Neural cell (in vitro differentiated cells): ENCODE measurements around the gene ZMYND19. TPM values are rescaled to one million over a fixed set of nuclear protein-coding genes. Genes with fewer than 3 reads are reported as not detected.

Experiments used
- H2AFZ ChIP-seq: fragments of 200-600, 300-800 bp; sonication (generic), shearing (Covaris generic); 2 replicates; pipeline ENCODE4 v1.6.0; 2014; ENCODE audit warnings: low read depth, mild to moderate bottlenecking, antibody characterized with exemption, low read length, moderate library complexity
- H3F3A ChIP-seq: fragments of 200-600 bp; shearing (Covaris generic); 2 replicates; pipeline ENCODE4 v1.6.1; 2016; ENCODE audit warnings: mild to moderate bottlenecking, moderate library complexity, mixed read lengths, antibody characterized with exemption, low read length; ENCODE audit not compliant: insufficient read depth, poor library complexity, severe bottlenecking
- H3K27ac ChIP-seq: fragments of 200-600, 300-800 bp; sonication (generic), shearing (Covaris generic); 2 replicates; pipeline ENCODE4 v1.5.1; 2014; ENCODE audit warnings: mild to moderate bottlenecking, low read length, moderate library complexity
- H3K27me3 ChIP-seq: fragments of 300-800, 200-600 bp; sonication (generic), shearing (Covaris generic); 2 replicates; pipeline ENCODE4 v1.6.0; 2014; ENCODE audit warnings: mild to moderate bottlenecking, low read depth, low read length, moderate library complexity; ENCODE audit not compliant: insufficient read depth
- H3K36me3 ChIP-seq: fragments of 300-800, 200-600 bp; sonication (generic), shearing (Covaris generic); 2 replicates; pipeline ENCODE4 v1.5.1; 2014; ENCODE audit warnings: mild to moderate bottlenecking, antibody characterized with exemption, low read length, moderate library complexity; ENCODE audit not compliant: insufficient read depth
- H3K4me2 ChIP-seq: fragments of 300-800, 200-600 bp; sonication (generic), shearing (Covaris generic); 2 replicates; pipeline ENCODE4 v1.6.0; 2014; ENCODE audit warnings: mild to moderate bottlenecking, low read length
- H3K4me3 ChIP-seq: fragments of 300-800, 200-600 bp; sonication (generic), shearing (Covaris generic); 2 replicates; pipeline ENCODE4 v1.5.1; 2014; ENCODE audit warnings: mild to moderate bottlenecking, low read length, moderate library complexity
- H3K79me2 ChIP-seq: fragments of 200-600 bp; shearing (Covaris generic); replicated peaks from 2 replicates; pipeline ENCODE4 v1.6.0; 2014; ENCODE audit warnings: mild to moderate bottlenecking, low read length, moderate library complexity; ENCODE audit not compliant: insufficient read depth
- H3K9ac ChIP-seq: fragments of 300-800, 200-600 bp; sonication (generic), shearing (Covaris generic); 2 replicates; pipeline ENCODE4 v1.6.1; 2016; ENCODE audit warnings: mild to moderate bottlenecking, low read length, mixed read lengths
- H3K9me2 ChIP-seq: fragments of 200-600 bp; shearing (Covaris generic); 2 replicates; pipeline ENCODE4 v1.6.1; 2016; ENCODE audit warnings: mild to moderate bottlenecking, low read length, mixed read lengths; ENCODE audit not compliant: insufficient read depth
- H3K9me3 ChIP-seq: fragments of 200-600, 300-800 bp; sonication (generic), shearing (Covaris generic); 2 replicates; pipeline ENCODE4 v1.6.1; 2016; ENCODE audit warnings: mild to moderate bottlenecking, mixed run types, low read length, moderate library complexity, mixed read lengths
- H4K20me1 ChIP-seq: fragments of 200-600 bp; shearing (Covaris generic); 2 replicates; pipeline ENCODE4 v1.6.1; 2016; ENCODE audit warnings: mild to moderate bottlenecking, mixed run types; ENCODE audit not compliant: insufficient read depth
- EP300 ChIP-seq: fragments of 450-650 bp; conservative IDR thresholded peaks from 2 replicates; pipeline ENCODE4 v1.6.1; 2014; ENCODE audit warnings: antibody characterized with exemption, mild to moderate bottlenecking, moderate library complexity; ENCODE audit not compliant: poor library complexity, severe bottlenecking
- EZH2 ChIP-seq: fragments of 200-600, 300-800 bp; shearing (Covaris generic), sonication (generic); IDR thresholded peaks from 2 replicates; pipeline ENCODE4 v1.6.1; 2014; ENCODE audit warnings: antibody characterized with exemption, low read length, borderline replicate concordance, mild to moderate bottlenecking; ENCODE audit not compliant: insufficient read depth, poor library complexity, severe bottlenecking
- MXI1 ChIP-seq: fragments of 450-650 bp; conservative IDR thresholded peaks from 2 replicates; pipeline ENCODE4 v1.6.1; 2014; ENCODE audit warnings: antibody characterized with exemption, mild to moderate bottlenecking; ENCODE audit not compliant: poor library complexity, severe bottlenecking
- POLR2AphosphoS5 ChIP-seq: IDR thresholded peaks from 2 replicates; pipeline ENCODE4 v1.6.1; 2012
- RAD21 ChIP-seq: fragments of 450-650 bp; conservative IDR thresholded peaks from 2 replicates; pipeline ENCODE4 v1.6.1; 2014; ENCODE audit warnings: antibody characterized with exemption, mild to moderate bottlenecking, moderate library complexity
- SMC3 ChIP-seq: fragments of 450-650 bp; conservative IDR thresholded peaks from 2 replicates; pipeline ENCODE4 v1.6.1; 2014; ENCODE audit warnings: antibody characterized with exemption, mild to moderate bottlenecking, moderate library complexity; ENCODE audit not compliant: poor library complexity
- TAF1 ChIP-seq: IDR thresholded peaks from 2 replicates; pipeline ENCODE4 v1.6.1; 2012; ENCODE audit warnings: low read depth
- polyA plus RNA-seq: library from polyadenylated mRNA; depleted of rRNA; stranded (reverse); fragments of >200 nt; gene quantifications from 2 replicates; pipeline ENCODE4 v1.2.3, GENCODE V29; 2014
- TF ChIP-seq, protein P1 (sequence below): IDR thresholded peaks from 2 replicates; pipeline ENCODE4 v1.6.1; 2012; ENCODE audit warnings: borderline replicate concordance
- TF ChIP-seq, protein P2 (sequence below): fragments of 450-650 bp; IDR thresholded peaks from 2 replicates; pipeline ENCODE4 v1.5.1; 2014; ENCODE audit warnings: antibody characterized with exemption, mild to moderate bottlenecking, moderate library complexity; ENCODE audit not compliant: poor library complexity, severe bottlenecking

The ZMYND19 gene
- polyA plus RNA-seq, 1 donor from 2014 or later: 54.8 TPM

DNA sequence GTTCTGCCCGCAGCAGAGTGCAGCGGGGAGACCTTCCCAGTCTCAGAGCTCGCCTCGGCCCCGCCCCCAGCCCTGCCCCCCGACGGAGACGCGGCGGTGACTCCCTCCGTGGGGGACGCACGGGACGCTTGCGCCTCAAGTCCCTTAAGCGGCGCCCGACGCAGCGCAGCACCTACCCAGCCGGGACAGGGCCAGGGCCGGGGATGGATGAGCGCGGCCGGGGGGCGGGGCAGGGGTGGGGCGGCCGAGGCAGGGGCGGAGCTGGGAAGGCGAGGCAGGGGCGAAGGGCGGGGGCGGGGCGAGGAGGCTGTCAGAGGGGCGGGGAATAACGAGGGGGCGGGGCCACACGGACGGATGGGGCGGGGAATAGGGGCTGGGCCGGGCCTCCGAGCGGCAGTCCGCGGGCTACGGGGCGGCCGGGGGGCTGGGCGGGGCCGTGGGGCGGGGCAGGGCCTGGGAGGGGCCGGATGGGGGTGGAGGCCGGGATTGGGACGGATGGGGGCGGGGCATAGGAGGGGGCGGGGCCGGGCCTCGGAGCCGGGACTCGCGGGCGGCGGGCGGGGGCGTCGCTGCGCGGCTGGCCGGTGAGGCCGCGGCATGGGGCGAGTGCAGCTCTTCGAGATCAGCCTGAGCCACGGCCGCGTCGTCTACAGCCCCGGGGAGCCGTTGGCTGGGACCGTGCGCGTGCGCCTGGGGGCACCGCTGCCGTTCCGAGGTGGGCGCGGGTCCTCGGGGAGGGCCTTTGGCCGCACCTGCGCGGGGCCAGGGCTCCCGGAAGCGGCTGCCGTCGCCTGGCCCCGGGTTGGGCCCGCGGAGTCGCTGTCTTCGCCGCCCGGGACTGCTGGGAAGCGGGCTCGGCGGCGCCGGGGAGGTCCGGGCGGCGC lies 15.1 kb upstream of the ZMYND19 start, which contains the start of gene ARRDC1:
ARRDC1 (plus strand) TSS at position 566 of the 884 bp plus-strand sequence; CDS start at position 598, 32 bp downstream.
- Histone ChIP-seq H3K9me3 (no peaks in the 10 kb centered on the region), H3K27ac (no peak within 1 kb of the TSS), H2AFZ (no peak within 1 kb of the TSS), H3K9ac (peak within 1 kb of the TSS; percentile 69), H3F3A (peaks cover 5% of the 10 kb centered on the region), H3K9me2 (no peaks in the 10 kb centered on the region), H3K27me3 (no peaks in the 10 kb centered on the region), H3K4me3 (peak within 1 kb of the TSS; percentile 87), H3K4me2 (peak within 1 kb of the TSS; percentile 94), H3K79me2 (no peaks in the 10 kb centered on the region), H3K36me3 (no peaks in the 10 kb centered on the region), H4K20me1 (no peaks in the 10 kb centered on the region)
- TF ChIP-seq RAD21 (peak; percentile 16), TAF1 (no peak), SMC3 (no peak), POLR2AphosphoS5 (peak; percentile 38), EZH2 (no peak), MXI1 (peak; percentile 71), EP300 (no peak)
- TF ChIP-seq, protein P1, sequence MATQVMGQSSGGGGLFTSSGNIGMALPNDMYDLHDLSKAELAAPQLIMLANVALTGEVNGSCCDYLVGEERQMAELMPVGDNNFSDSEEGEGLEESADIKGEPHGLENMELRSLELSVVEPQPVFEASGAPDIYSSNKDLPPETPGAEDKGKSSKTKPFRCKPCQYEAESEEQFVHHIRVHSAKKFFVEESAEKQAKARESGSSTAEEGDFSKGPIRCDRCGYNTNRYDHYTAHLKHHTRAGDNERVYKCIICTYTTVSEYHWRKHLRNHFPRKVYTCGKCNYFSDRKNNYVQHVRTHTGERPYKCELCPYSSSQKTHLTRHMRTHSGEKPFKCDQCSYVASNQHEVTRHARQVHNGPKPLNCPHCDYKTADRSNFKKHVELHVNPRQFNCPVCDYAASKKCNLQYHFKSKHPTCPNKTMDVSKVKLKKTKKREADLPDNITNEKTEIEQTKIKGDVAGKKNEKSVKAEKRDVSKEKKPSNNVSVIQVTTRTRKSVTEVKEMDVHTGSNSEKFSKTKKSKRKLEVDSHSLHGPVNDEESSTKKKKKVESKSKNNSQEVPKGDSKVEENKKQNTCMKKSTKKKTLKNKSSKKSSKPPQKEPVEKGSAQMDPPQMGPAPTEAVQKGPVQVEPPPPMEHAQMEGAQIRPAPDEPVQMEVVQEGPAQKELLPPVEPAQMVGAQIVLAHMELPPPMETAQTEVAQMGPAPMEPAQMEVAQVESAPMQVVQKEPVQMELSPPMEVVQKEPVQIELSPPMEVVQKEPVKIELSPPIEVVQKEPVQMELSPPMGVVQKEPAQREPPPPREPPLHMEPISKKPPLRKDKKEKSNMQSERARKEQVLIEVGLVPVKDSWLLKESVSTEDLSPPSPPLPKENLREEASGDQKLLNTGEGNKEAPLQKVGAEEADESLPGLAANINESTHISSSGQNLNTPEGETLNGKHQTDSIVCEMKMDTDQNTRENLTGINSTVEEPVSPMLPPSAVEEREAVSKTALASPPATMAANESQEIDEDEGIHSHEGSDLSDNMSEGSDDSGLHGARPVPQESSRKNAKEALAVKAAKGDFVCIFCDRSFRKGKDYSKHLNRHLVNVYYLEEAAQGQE: no peak
- TF ChIP-seq, protein P2, sequence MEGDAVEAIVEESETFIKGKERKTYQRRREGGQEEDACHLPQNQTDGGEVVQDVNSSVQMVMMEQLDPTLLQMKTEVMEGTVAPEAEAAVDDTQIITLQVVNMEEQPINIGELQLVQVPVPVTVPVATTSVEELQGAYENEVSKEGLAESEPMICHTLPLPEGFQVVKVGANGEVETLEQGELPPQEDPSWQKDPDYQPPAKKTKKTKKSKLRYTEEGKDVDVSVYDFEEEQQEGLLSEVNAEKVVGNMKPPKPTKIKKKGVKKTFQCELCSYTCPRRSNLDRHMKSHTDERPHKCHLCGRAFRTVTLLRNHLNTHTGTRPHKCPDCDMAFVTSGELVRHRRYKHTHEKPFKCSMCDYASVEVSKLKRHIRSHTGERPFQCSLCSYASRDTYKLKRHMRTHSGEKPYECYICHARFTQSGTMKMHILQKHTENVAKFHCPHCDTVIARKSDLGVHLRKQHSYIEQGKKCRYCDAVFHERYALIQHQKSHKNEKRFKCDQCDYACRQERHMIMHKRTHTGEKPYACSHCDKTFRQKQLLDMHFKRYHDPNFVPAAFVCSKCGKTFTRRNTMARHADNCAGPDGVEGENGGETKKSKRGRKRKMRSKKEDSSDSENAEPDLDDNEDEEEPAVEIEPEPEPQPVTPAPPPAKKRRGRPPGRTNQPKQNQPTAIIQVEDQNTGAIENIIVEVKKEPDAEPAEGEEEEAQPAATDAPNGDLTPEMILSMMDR: no peak

DNA sequence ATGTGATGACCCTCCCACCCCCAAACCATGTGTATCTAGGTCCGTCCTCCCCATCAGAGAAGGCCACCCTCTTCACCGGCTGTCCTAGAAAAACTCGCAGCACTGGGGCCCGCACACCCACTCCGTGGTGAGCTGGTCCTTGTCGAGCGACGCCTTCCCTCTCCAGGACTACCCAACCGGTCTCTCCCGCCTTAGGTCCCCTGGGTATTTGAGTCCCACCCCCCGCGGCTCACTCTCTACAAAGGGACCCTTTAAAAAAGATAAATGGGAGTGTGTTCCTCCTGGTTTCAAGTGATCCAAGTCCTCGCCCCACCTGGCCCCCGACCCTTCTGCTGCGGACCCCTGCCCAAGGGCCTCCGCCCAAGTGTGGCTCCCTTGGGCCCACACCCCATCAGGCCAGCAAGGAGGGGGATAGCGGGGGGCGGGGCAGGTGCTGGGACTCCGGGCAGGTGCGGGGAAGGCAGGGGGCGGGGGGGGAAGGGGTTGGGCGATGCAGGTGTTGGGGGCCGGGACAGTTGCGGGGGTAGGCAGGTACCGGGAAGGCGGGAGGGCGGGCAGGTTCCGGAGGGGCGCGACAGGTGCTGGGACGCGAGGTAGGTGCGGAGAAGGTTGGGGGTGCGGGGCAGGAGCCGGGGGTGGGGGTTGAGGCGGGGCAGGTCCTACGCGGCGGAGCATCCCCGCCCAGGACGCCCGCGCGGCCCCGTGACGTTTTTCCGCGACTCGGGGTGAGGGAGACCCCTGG lies 14.2 kb upstream of the ZMYND19 start:
- Histone ChIP-seq H3K27me3 (no peaks in the 10 kb centered on the region), H3K36me3 (no peaks in the 10 kb centered on the region), H3K9me3 (no peaks in the 10 kb centered on the region), H3K27ac (no peak overlapping the region), H2AFZ (no peak overlapping the region), H3K4me3 (peak overlapping the region; percentile 60), H3K9ac (no peak overlapping the region), H3F3A (peaks cover 5% of the 10 kb centered on the region), H3K4me2 (no peak overlapping the region), H3K79me2 (no peaks in the 10 kb centered on the region), H4K20me1 (no peaks in the 10 kb centered on the region), H3K9me2 (no peaks in the 10 kb centered on the region)
- TF ChIP-seq, protein P2: no peak
- no peak for TF ChIP-seq MXI1
- no peak for TF ChIP-seq EZH2
- no peak for TF ChIP-seq SMC3
- no peak for TF ChIP-seq EP300
- no peak for TF ChIP-seq TAF1
- TF ChIP-seq RAD21: no peak
- no peak for TF ChIP-seq POLR2AphosphoS5
- TF ChIP-seq, protein P1: no peak
